Endothelial cell (in vitro differentiated cells): ENCODE results near the gene STIM2. TPM values are rescaled to one million over a fixed set of nuclear protein-coding genes. Genes with fewer than 3 reads are reported as not detected.

ENCODE experiments used
- DNase-seq: peaks from one replicate; pipeline ENCODE4 v3.0.0; 2021; ENCODE audit warnings: low spot score
- H3K27ac Mint-ChIP-seq: one replicate; pipeline ENCODE4 v1.8.0; 2021; ENCODE audit warnings: mixed read lengths, inconsistent platforms; ENCODE audit not compliant: unreplicated experiment
- H3K27me3 Mint-ChIP-seq: one replicate; pipeline ENCODE4 v1.8.0; 2021; ENCODE audit warnings: mild to moderate bottlenecking, moderate library complexity, mixed read lengths, inconsistent platforms; ENCODE audit not compliant: unreplicated experiment
- H3K36me3 Mint-ChIP-seq: one replicate; pipeline ENCODE4 v1.8.0; 2021; ENCODE audit warnings: mild to moderate bottlenecking, low read depth, mixed read lengths, inconsistent platforms; ENCODE audit not compliant: unreplicated experiment
- H3K4me1 Mint-ChIP-seq: one replicate; pipeline ENCODE4 v1.8.0; 2021; ENCODE audit warnings: mild to moderate bottlenecking, mixed read lengths, inconsistent platforms; ENCODE audit not compliant: unreplicated experiment
- H3K4me3 Mint-ChIP-seq: one replicate; pipeline ENCODE4 v1.8.0; 2021; ENCODE audit warnings: mild to moderate bottlenecking, mixed read lengths, inconsistent platforms; ENCODE audit not compliant: unreplicated experiment
- H3K9me3 Mint-ChIP-seq: one replicate; pipeline ENCODE4 v1.8.0; 2021; ENCODE audit warnings: mixed read lengths, inconsistent platforms; ENCODE audit not compliant: unreplicated experiment
- total RNA-seq: library from RNA; stranded (reverse); fragmentation: NEBNext Ultra II Directional; extraction: Animal tissue kit (Norgen Biotek cat#: 25700); gene quantifications from one replicate; pipeline ENCODE4 v1.2.1, GENCODE V29; 2021; ENCODE audit not compliant: unreplicated experiment
- TF ChIP-seq, protein P1 (sequence below): fragments of 200-600 bp; sonication (generic); IDR thresholded peaks from one replicate; pipeline ENCODE4 v1.5.0; 2021; ENCODE audit warnings: antibody characterized with exemption; ENCODE audit not compliant: unreplicated experiment

STIM2 gene
- total RNA-seq, 1 donor from 2014 or later = 65.7 TPM

GRCh38 chr4:26992657-26993361, 132.2 kb downstream of the STIM2 start:
- no peak overlapping the region for H3K27ac Mint-ChIP-seq
- peaks cover 6% of the 10 kb centered on the region for H3K4me1 Mint-ChIP-seq
- TF ChIP-seq, protein P1, sequence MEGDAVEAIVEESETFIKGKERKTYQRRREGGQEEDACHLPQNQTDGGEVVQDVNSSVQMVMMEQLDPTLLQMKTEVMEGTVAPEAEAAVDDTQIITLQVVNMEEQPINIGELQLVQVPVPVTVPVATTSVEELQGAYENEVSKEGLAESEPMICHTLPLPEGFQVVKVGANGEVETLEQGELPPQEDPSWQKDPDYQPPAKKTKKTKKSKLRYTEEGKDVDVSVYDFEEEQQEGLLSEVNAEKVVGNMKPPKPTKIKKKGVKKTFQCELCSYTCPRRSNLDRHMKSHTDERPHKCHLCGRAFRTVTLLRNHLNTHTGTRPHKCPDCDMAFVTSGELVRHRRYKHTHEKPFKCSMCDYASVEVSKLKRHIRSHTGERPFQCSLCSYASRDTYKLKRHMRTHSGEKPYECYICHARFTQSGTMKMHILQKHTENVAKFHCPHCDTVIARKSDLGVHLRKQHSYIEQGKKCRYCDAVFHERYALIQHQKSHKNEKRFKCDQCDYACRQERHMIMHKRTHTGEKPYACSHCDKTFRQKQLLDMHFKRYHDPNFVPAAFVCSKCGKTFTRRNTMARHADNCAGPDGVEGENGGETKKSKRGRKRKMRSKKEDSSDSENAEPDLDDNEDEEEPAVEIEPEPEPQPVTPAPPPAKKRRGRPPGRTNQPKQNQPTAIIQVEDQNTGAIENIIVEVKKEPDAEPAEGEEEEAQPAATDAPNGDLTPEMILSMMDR = no peak
- H3K4me3 Mint-ChIP-seq = no peak overlapping the region
- H3K36me3 Mint-ChIP-seq = peaks cover 7% of the 10 kb centered on the region
- DNase-seq = no peak
- H3K27me3 Mint-ChIP-seq = no peaks in the 10 kb centered on the region
- no peaks in the 10 kb centered on the region for H3K9me3 Mint-ChIP-seq

DNA sequence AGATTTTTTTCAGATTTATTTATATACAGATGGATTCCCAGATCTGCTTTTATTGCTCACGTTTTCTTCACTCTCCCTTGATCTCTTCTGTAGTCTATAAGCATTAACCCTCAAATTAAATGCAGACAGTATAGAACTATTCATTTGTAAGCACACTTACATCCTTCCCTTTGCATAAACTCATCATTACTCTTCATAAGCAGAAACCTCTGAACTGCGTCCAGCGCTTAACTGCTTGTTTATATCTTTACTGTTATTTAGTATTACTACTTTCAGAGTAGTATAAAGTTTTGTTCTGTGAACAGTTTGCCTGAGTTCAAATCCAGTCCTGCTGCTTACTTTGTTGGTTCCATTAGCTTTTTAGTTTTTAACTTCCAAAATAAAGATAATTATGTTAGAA, 132.9 kb downstream of the STIM2 start:
- Mint-ChIP-seq H3K27ac (no peak overlapping the region), H3K4me3 (no peak overlapping the region), H3K4me1 (peaks cover 6% of the 10 kb centered on the region), H3K36me3 (peaks cover 4% of the 10 kb centered on the region), H3K9me3 (no peaks in the 10 kb centered on the region), H3K27me3 (no peaks in the 10 kb centered on the region)
- TF ChIP-seq, protein P1 = no peak
- no peak for DNase-seq

- Mint-ChIP-seq H3K27ac (no peak overlapping the region), H3K36me3 (peaks cover 4% of the 10 kb centered on the region), H3K9me3 (no peaks in the 10 kb centered on the region), H3K27me3 (no peaks in the 10 kb centered on the region), H3K4me1 (peaks cover 6% of the 10 kb centered on the region), H3K4me3 (no peak overlapping the region)
- no peak for DNase-seq
- TF ChIP-seq, protein P1 = no peak
Measured at GRCh38 chr4:26993967-26994366, 133.3 kb downstream of the STIM2 start.

- no peak overlapping the region for H3K4me3 Mint-ChIP-seq
- no peaks in the 10 kb centered on the region for H3K9me3 Mint-ChIP-seq
Measured at GRCh38 chr4:26995316-26995715, 134.7 kb downstream of the STIM2 start.

GRCh38 chr4:26996745-26997144, 136.1 kb downstream of the STIM2 start:
- Mint-ChIP-seq H3K9me3 (no peaks in the 10 kb centered on the region), H3K4me1 (peaks cover 6% of the 10 kb centered on the region), H3K4me3 (no peak overlapping the region), H3K27ac (no peak overlapping the region), H3K36me3 (no peaks in the 10 kb centered on the region), H3K27me3 (no peaks in the 10 kb centered on the region)
- TF ChIP-seq, protein P1 = no peak
- no peak for DNase-seq

More at GRCh38 chr4:26995316-26995715, 134.7 kb downstream of the STIM2 start:
- Mint-ChIP-seq H3K27me3 (no peaks in the 10 kb centered on the region), H3K27ac (no peak overlapping the region), H3K4me1 (peaks cover 6% of the 10 kb centered on the region), H3K36me3 (peaks cover 3% of the 10 kb centered on the region)
- no peak for DNase-seq
- TF ChIP-seq, protein P1 = no peak
